ENCODE data around the gene MAPK8. TPM values are rescaled to one million over a fixed set of nuclear protein-coding genes. Genes with fewer than 3 reads are reported as not detected.

The MAPK8 gene
- total RNA-seq, 2 experiments from 2014 or later, result 47.8 to 50.6 TPM

- H3K4me1 Mint-ChIP-seq (ENCODE audit: low read depth), result peaks cover 4% of the 10 kb centered on the region
- Histone ChIP-seq H3K9me3 (ENCODE audit: control insufficient read depth in 1 of 2, insufficient read depth in 1 of 2, low read length in 2 of 2) (peaks cover 0 to 9% of the 10 kb centered on the region in 2 experiments), H3K4me1 (ENCODE audit: insufficient read depth, low read length) (peaks cover 3% of the 10 kb centered on the region), H3K4me3 (ENCODE audit: low read length) (no peak overlapping the region), H3K27ac (ENCODE audit: low read depth in 1 of 2, low read length in 2 of 2) (no peak overlapping the region), H3K27me3 (ENCODE audit: control insufficient read depth in 1 of 2, insufficient read depth in 2 of 2, low read length in 2 of 2) (no peaks in the 10 kb centered on the region), H3K36me3 (ENCODE audit: insufficient read depth, low read length) (no peaks in the 10 kb centered on the region)
- H3K4me3 Mint-ChIP-seq, result no peak overlapping the region
- H3K36me3 Mint-ChIP-seq (ENCODE audit: low read depth), result no peaks in the 10 kb centered on the region
- H3K9me3 Mint-ChIP-seq, result peaks cover 3% of the 10 kb centered on the region
- ChIA-PET POLR2A (no interaction called here), CTCF (no interaction called here)
- intact Hi-C loops (cut with DNase I, micrococcal nuclease), result no loop called here
- no peak for ATAC-seq (ENCODE audit: poor library complexity)
- TF ChIP-seq CTCF (IDR thresholded peaks at IDR 0.05), result no peak
- H3K27me3 Mint-ChIP-seq, result peaks cover 39% of the 10 kb centered on the region
- no peak for DNase-seq
- H3K27ac Mint-ChIP-seq, result no peak overlapping the region
Observed at GRCh38 chr10:48284811-48285210, 21.7 kb upstream of the MAPK8 start.

DNA sequence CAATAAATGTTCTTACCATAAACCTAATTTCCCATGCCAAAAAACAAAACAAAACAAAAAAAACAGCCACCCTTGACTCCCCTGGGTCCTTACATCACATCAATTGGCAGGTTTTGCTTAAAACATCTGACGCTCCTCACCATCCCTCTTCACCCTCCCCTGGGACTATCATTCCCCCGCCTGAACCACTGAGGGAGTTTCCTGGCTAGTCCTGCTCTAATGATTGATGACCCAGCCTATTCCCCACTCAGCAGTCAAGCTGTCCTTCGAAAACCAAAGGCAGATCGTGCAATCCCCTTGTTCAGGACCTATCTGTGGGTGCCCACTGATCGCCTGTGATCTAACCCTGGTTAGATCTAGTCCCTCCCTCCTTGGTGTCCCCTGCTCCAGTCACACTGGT, 20.8 kb upstream of the MAPK8 start:
- POLR2A ChIA-PET, result no interaction called here
- CTCF ChIA-PET, result no interaction called here
- H3K27ac ChIP-seq (ENCODE audit: low read depth in 1 of 2, low read length in 2 of 2), result no peak overlapping the region
- H3K36me3 ChIP-seq (ENCODE audit: insufficient read depth, low read length), result no peaks in the 10 kb centered on the region
- Mint-ChIP-seq H3K9me3 (peaks cover 3% of the 10 kb centered on the region), H3K4me3 (no peak overlapping the region), H3K36me3 (ENCODE audit: low read depth) (no peaks in the 10 kb centered on the region), H3K27me3 (peaks cover 31% of the 10 kb centered on the region), H3K27ac (no peak overlapping the region), H3K4me1 (ENCODE audit: low read depth) (peaks cover 9% of the 10 kb centered on the region)
- ATAC-seq (ENCODE audit: poor library complexity), result no peak
- intact Hi-C loops (cut with DNase I, micrococcal nuclease), result no loop called here
- no peak overlapping the region for H3K4me3 ChIP-seq (ENCODE audit: low read length)
- peaks cover 4% of the 10 kb centered on the region for H3K4me1 ChIP-seq (ENCODE audit: insufficient read depth, low read length)
- H3K9me3 ChIP-seq (ENCODE audit: control insufficient read depth in 1 of 2, insufficient read depth in 1 of 2, low read length in 2 of 2), result peaks cover 0 to 3% of the 10 kb centered on the region in 2 experiments
- no peak for TF ChIP-seq CTCF (IDR thresholded peaks at IDR 0.05)
- H3K27me3 ChIP-seq (ENCODE audit: control insufficient read depth in 1 of 2, insufficient read depth in 2 of 2, low read length in 2 of 2), result no peaks in the 10 kb centered on the region
- DNase-seq, result no peak

DNA sequence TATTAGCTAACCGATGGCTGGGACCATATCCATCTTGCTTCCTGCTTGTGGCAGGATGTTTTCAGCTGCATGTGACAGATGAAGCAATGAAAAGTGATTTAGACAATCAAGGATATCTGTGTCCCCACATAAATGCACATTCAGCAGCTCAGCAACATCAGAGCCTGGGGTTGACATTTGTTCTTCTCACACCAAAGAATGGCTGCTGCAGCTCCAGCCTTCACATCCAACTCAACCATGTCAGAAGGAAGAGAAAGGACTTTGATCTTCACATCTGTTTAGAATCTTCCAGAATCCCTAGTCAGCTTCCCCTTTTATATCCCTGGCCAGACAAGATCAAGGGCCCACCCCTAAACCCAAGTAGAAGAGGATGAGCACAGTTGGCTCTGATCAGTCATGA, 20.1 kb upstream of the MAPK8 start:
- no peak overlapping the region for H3K27ac ChIP-seq (ENCODE audit: low read depth in 1 of 2, low read length in 2 of 2)
- peaks cover 4% of the 10 kb centered on the region for H3K4me1 ChIP-seq (ENCODE audit: insufficient read depth, low read length)
- peaks cover 0 to 3% of the 10 kb centered on the region in 2 experiments for H3K9me3 ChIP-seq (ENCODE audit: control insufficient read depth in 1 of 2, insufficient read depth in 1 of 2, low read length in 2 of 2)
- POLR2A ChIA-PET, result no interaction called here
- Mint-ChIP-seq H3K36me3 (ENCODE audit: low read depth) (no peaks in the 10 kb centered on the region), H3K4me1 (ENCODE audit: low read depth) (peaks cover 9% of the 10 kb centered on the region), H3K27ac (no peak overlapping the region), H3K9me3 (no peaks in the 10 kb centered on the region), H3K27me3 (peaks cover 26% of the 10 kb centered on the region), H3K4me3 (no peak overlapping the region)
- no peak for DNase-seq
- intact Hi-C loops (cut with DNase I, micrococcal nuclease), result no loop called here
- H3K4me3 ChIP-seq (ENCODE audit: low read length), result no peak overlapping the region
- ATAC-seq (ENCODE audit: poor library complexity), result no peak
- no peaks in the 10 kb centered on the region for H3K27me3 ChIP-seq (ENCODE audit: control insufficient read depth in 1 of 2, insufficient read depth in 2 of 2, low read length in 2 of 2)
- TF ChIP-seq CTCF (IDR thresholded peaks at IDR 0.05), result no peak
- H3K36me3 ChIP-seq (ENCODE audit: insufficient read depth, low read length), result no peaks in the 10 kb centered on the region
- CTCF ChIA-PET, result no interaction called here

Measured in CD4-positive, alpha-beta T cell (primary cell).